Activated gamma-delta T cell treated with anti-CD3 and anti-CD28 coated beads, Interleukin-2, amount 50 U/mL, for 16 hours (primary cell): ENCODE results near the gene HPRT1.
"Not testable (repeated sequence)": the region's sequence is repeated elsewhere in the genome, so short reads cannot be mapped to it uniquely, and the experiment has no call there.

Experiments
- DNase-seq: peaks from one replicate; pipeline ENCODE4 v3.0.0-alpha.2; 2020; ENCODE audit warnings: low read depth

Gene HPRT1, protein sequence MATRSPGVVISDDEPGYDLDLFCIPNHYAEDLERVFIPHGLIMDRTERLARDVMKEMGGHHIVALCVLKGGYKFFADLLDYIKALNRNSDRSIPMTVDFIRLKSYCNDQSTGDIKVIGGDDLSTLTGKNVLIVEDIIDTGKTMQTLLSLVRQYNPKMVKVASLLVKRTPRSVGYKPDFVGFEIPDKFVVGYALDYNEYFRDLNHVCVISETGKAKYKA

DNA sequence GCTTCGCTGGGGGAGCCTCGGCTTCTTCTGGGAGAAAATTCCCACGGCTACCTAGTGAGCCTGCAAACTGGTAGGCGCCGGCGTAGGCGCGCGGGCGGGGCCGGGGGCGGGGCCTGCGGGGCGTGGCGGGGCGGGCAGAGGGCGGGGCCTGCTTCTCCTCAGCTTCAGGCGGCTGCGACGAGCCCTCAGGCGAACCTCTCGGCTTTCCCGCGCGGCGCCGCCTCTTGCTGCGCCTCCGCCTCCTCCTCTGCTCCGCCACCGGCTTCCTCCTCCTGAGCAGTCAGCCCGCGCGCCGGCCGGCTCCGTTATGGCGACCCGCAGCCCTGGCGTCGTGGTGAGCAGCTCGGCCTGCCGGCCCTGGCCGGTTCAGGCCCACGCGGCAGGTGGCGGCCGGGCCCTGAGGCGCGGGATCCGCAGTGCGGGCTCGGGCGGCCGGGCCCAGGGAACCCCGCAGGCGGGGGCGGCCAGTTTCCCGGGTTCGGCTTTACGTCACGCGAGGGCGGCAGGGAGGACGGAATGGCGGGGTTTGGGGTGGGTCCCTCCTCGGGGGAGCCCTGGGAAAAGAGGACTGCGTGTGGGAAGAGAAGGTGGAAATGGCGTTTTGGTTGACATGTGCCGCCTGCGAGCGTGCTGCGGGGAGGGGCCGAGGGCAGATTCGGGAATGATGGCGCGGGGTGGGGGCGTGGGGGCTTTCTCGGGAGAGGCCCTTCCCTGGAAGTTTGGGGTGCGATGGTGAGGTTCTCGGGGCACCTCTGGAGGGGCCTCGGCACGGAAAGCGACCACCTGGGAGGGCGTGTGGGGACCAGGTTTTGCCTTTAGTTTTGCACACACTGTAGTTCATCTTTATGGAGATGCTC, at the start of gene HPRT1:
TSS of gene HPRT1 (plus strand) at position 161 of the 857 bp plus-strand sequence. CDS start at position 308, 147 bp downstream.
- peak; percentile 52 for DNase-seq

DNA sequence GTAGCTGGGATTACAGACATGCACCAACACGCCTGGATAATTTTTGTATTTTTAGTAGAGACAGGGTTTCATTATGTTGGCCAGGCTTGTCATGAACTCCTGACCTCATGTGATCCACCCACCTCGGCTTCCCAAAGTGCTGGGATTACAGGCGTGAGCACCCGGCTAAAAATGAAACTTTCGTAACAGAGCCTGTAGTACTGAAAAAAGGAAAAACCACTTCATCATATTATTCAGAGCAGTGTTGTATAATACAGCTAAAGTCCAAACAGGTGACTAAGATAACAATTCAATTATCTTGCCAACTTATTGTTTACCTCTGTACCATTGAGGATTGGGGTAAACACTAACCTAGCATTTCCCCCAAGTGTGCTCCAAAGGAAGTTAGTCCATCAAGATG, 43.9 kb upstream of the HPRT1 start:
- no peak for DNase-seq

DNA sequence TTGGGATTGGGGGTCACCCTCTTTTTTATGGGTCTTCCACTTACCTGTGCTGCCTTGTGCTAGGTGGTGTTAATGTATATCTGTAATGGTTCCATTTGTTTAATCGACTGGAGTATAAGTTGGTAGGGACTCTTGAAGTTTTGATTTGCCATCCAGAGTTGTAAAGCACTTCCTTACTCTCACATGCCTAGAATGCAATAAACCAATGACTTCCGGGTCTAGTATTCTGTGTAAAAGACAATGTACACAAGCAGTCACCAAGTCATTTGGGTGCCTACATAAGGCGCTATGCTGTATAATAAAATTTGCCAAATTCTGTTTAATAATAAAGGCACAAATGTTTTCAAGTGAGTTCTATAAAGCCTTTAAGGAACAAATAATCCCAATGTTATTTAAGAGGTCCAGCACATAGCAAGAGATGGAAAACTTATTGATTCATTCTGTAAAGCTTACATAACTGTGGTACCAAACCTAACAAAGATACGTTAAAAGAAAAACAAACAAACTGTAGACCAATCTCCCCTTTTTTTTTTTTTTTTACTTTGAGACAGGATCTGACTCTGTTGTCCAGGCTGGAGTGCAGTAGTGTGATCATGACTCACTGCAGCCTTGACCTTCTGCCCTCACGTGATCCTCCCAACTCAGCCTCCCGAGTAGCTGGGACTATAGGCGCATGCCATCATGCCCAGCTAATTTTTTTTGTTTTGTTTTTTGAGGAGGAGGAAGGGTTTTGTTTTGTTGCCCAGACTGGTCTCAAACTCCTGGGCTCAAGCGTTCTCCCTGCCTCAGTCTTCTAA, 41.5 kb upstream of the HPRT1 start:
- DNase-seq = no peak

DNA sequence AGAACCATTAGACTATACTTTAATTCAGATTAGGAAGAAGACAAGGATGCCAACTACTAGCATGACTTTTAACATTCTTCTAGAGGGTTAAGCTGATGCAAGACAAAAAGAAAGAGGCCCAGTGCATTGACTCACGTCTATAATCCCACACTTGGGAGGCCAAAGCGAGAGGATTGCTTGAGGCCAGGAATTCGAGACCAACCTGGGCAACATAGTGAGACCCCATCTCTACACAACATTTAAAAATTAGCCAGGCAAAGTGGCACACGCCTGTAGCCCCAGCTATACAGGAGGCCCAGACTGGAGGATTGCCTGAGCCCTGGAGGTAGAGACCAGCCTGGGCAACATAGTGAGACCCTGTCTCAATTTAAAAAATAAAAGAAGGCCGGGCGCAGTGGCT, 40.2 kb upstream of the HPRT1 start:
- no peak for DNase-seq

DNA sequence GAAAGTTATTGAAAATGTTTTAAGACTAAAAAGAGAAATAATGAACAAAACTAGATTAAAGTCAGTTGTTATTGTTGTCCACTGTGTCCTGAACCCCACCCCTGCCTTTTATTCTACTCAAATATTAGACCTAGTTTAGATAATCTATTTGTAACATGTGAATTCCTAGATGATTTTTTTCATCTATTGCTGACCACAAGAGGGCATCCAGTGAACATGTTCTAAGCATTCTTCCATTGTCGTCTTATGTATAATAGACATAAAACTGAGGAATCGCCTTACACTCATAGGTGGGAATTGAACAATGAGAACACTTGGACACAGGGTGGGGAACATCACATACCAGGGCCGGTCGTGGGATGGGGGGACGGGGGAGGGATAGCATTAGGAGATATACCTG, 36.4 kb upstream of the HPRT1 start:
- DNase-seq = no peak

DNA sequence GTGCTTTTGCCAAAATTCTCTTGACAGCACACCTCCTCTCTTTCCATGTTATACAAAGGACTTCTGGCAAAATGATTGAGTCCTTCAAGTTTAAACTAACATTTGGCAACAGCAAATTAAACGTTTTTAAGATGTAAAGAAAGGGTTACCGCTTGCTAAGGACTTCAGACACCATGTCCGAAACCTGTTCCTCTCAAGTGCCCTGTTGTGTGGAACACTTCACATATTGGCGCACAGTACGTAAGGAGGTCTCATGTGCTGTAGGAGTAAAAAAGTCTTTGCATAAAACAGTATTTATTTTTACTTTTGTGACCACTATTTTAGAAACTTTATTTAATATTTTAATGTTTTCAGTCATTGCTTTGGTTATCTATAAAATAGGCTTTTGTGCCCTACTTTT, 33.7 kb upstream of the HPRT1 start:
- DNase-seq = no peak

DNA sequence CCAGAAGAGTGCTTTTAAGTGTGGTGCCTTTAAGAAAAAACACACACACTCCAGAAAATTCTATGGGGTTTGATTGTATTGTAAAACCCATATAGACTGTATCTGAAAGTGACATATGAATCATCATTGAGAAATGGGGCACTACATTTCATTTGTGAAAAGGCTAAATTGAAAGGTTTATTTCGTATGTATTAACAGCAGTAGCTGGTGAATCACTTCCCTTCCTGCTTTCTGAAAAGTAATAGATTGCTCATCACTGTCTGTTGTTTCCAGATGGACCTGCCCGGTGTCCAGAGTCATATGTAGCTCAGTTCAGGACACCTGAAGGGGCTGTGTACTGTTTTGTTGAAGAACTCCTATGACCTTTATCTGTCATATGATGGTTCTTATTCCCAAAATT, 28.1 kb upstream of the HPRT1 start:
- no peak for DNase-seq

DNA sequence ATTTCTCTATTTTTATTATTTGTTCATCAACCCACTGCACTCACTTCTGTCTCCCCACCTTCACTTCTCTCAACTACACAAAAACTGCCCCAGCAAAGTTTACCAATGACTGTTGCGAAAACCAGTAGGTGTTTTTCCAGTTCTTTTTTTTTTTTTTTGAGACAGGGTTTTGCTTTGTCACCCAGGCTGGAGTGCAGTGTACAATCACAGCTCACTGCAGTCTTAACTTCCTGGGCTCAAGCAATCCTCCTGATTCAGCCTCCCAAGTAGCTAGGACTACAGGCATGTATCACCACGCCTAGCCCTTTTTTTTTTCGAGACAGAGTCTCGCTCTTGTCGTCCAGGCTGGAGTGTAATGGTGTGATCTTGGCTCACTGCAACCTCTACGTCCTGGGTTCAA, 24.1 kb upstream of the HPRT1 start:
- DNase-seq = no peak

DNA sequence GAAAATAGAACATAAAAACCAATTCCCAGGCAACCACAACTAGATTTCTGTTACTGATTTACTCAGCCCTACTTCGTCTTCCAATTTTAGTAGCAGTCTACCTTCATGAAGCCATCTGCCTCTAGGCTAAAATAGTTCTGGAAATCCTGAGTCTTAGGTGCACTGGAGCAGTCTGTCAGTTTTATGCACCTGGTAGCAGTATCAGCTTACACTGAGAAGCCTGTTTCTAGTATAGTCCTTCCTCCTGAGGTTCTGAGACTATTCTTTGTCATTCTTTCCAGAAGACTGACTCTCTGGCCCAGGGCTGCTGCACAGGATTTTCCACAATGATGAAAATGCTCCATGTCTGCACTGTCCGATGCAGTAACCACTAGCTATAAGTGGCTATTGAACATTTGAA, 16.9 kb upstream of the HPRT1 start:
- DNase-seq = no peak

DNA sequence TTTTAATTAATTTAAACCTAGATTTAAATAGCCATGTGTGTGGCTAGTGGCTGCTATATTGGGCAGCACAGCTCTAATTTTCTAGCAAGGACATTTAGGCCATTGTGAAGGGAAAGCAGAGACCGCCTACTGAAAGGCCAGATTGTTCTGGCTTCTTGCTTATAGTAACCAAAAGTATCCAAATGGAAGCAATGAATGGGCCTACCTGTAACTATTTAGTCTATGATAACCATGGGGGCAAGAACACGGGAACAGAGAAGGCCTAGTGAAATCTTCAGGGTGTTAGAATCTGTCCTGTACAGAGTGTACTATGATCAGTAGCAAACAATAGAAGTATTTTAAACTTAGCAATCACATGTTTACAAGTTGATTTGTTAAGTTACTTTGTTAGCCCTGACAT, 16.5 kb upstream of the HPRT1 start:
- DNase-seq = no peak

DNA sequence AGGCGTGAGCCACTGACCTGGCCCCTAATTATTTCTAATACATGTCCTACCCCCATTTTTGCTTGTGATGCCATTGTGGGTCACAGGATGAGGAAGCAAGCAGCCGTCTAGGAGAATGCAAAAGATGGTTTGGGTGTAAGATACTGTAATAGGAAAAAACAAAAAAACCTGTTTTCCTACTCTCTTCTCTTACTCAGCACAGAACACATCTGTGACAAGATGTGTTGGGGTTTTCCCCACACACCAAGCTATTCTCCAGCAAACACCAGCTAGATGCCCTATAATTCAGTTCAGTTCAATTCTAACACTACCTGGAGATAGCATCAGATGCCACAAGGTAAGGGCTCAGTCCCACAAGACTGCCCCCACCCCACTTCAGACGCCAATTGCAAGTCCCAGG, 15.3 kb upstream of the HPRT1 start:
- no peak for DNase-seq

DNA sequence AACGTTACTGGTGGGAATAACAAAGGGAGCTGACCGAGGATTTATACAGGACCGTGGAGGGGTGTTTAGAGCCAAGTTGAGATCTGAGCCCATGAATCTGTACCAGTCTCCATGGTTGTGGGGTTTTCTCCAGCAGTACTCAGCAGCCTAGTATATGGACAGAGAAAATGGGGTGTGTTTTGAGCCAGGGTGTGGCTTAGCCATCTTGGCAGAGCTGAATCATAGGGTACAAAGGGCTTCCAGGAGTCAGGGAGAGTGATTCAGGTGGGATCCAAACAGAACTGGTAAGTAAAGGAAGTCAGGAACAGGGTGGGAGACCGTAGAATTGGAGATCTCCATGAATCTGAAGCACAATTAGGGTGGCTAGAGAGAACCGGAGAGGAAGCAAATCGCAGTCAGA, 7.4 kb upstream of the HPRT1 start:
- DNase-seq = no peak

DNA sequence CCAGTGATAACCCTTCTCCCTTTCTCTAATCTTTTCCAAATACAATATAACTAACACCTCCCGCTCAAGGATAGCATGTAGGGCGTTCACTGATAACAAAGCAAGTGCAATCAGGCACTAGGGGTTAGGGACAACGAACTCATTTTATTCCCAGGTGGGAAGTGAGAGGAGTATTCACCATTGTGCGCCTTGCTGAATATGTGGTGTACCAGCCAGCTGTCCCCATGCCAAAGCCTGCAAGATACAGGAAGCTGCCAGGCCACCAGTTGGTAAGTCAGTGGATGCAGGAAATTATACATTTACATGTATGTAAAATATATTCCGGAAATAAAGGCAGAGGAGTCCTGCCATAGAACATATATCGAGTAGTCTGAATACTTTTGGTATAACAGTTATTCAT, 6.3 kb upstream of the HPRT1 start:
- DNase-seq = no peak

DNA sequence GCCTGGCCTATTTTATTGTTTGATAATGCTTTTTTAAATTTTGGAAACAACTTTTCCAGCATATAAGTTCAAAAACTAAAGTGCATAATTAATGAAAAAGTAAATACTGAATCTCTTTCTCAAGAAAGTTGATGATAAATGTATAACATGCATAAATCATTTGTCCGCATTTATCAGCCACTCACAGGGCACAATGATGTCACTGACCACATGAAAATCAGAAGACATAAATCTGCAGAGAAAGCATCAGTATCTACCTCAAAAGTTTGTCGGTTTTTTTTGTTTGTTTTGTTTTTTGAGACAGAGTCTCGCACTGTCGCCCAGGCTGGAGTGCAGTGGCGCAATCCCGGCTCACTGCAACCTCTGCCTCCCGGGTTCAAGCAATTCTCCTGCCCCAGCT, 5.5 kb upstream of the HPRT1 start:
- DNase-seq = no peak

DNA sequence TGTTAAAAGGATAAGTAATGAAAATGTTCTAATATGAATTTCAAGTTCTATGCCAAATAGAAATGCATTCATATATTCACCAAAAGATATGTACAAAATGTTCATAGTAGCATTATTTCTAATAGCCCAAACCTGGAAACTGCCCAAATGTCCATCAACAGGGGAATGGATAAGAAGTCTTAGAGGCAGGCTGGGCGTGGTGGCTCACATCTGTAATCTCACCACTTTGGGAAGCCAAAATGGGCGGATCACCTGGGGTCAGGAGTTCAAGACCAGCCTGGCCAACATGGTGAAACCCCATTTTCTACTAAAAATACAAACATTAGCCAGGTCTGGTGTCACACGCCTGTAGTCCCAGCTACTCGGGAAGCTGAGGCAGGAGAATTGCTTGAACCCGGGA, 2.3 kb upstream of the HPRT1 start:
- DNase-seq = no peak

DNA sequence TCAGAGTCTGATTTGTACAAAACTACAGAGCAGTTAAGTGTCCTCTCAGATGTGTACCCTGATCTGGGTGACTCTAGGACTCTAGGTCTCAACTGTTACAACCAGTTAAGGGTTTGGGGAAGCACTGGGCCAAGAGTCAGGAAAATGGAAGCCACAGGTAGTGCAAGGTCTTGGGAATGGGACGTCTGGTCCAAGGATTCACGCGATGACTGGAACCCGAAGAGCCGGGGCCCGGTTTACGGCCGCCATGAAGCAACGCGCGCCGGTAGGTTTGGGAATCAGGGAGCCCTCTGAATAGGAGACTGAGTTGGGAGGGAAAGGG, 321 bp upstream of the HPRT1 start:
- DNase-seq = no peak

DNA sequence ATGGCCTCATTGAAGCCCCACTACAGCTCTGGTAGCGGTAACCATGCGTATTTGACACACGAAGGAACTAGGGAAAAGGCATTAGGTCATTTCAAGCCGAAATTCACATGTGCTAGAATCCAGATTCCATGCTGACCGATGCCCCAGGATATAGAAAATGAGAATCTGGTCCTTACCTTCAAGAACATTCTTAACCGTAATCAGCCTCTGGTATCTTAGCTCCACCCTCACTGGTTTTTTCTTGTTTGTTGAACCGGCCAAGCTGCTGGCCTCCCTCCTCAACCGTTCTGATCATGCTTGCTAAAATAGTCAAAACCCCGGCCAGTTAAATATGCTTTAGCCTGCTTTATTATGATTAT, 876 bp downstream of the HPRT1 start:
- DNase-seq = no peak

DNA sequence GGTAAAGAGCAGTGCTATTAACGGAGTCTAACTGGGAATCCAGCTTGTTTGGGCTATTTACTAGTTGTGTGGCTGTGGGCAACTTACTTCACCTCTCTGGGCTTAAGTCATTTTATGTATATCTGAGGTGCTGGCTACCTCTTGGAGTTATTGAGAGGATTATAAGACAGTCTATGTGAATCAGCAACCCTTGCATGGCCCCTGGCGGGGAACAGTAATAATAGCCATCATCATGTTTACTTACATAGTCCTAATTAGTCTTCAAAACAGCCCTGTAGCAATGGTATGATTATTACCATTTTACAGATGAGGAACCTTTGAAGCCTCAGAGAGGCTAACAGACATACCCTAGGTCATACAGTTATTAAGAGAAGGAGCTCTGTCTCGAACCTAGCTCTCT, 1.5 kb downstream of the HPRT1 start:
- no peak for DNase-seq

DNA sequence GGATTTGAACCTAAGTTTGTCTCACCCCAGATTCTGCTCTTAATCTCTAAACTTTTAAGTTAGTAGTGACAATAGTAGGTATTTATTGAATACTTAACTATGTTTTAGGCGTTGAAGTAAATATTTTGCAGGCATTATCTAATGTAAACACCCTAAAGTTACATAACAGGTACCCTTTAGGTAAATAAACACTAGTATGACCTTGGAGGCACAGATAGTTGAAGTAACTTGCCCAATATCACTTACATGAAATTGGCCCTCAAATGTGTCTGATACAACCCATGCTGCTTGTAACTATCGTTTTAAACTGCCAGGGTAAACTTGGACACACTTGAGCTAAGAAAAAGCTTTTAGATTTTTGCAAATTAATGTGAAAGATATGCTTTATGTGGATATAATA, 3.0 kb downstream of the HPRT1 start:
- no peak for DNase-seq

DNA sequence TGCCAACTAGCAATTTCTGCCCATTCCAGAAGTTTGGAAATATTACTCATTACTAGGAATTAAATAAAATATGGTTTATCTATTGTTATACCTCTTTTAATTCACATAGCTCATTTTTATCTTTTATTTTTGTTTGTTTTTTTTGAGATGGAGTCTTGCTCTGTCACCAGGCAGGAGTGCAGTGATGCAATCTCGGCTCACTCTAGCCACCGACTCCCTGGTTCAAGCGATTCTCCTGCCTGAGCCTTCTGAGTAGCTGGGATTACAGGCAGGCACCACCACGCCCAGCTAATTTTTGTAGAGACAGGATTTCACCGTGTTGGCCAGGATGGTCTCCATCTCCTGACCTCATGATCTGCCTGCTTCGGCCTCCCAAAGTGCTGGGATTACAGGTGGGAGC, 4.5 kb downstream of the HPRT1 start:
- DNase-seq = not testable (repeated sequence)

DNA sequence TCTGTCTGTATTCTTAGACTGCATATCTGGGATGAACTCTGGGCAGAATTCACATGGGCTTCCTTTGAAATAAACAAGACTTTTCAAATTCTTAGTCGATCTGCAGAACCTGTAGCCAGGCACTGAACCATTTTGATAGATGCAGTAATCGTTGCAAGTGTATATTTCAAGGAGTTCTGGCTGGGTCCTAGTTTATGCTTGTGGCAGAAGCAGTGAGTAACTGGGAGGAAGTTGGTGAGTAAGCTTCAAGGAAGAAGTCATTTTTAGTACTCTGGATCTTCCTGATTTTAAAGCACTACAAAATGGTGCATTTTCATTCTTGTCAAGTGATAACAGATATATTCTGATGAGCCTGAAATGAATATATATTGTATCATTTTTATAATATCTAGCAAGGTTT, 9.5 kb downstream of the HPRT1 start:
- DNase-seq = no peak

DNA sequence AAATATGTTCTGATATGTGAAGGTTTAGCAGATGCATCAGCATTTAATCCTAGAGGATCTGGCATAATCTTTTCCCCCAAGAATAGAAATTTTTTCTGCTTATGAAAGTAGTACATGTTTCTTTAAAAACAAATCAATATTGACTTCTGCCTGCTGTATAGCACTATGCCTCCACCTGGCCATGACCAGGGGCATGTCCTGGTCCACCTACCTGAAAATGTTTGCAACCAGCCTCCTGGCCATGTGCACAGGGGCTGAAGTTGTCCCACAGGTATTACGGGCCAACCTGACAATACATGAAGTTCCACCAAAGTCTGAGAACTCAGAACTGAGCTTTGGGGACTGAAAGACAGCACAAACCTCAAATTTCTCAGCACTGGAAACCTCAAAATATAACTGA, 10.0 kb downstream of the HPRT1 start:
- DNase-seq = no peak

DNA sequence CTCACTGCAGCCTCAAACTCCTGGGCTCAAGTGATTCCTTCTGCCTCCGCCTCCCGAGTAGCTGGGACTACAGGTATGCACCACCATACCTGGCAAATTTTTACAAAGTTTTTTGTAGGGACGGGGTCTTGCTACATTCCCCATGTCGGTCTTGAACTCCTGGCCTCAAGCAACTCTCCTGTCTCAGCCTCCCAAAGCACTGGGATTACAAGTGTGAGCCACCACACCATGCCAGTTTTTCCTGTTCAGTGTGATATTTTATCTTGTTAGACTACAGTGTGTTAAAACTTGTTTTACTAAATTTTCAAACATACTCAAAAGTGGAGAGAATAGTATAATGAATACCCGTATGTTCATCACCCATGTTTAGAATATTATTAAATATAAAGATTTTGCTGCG, 12.1 kb downstream of the HPRT1 start:
- DNase-seq = no peak
